IMR-90 (cell line): ENCODE measurements around the gene AUTS2. TPM values are rescaled to one million over a fixed set of nuclear protein-coding genes. Genes with fewer than 3 reads are reported as not detected.

ENCODE experiments used
- ATAC-seq: fragments of 200-7000 bp; cut with Tn5 transposase; 2 replicates; pipeline ENCODE4 v1.9.1; 2020; ENCODE audit warnings: low read depth, mild to moderate bottlenecking, moderate library complexity
- BruUV-seq: library from RNA; stranded (reverse); fragments of 400-500 nt; replicated peaks from 2 replicates; lab custom pipeline; 2021; lab: Mats Ljungman, UMichigan
- CTCF ChIA-PET: fragments of 300-600 bp; formaldehyde crosslinking; extraction: SDS; loops from one replicate; lab custom pipeline; 2021; ENCODE audit warnings: antibody characterized with exemption; lab: Yijun Ruan, JAX
- POLR2A ChIA-PET: fragments of 300-600 bp; sonication (Branson Sonifier 250); formaldehyde crosslinking; loops from one replicate; lab custom pipeline; 2022; ENCODE audit warnings: antibody characterized with exemption; ENCODE audit not compliant: unreplicated experiment; lab: Charles Lee
- DNase-seq: peaks from one replicate; pipeline ENCODE4 v3.0.0; 2013
- H2AFZ ChIP-seq: replicated peaks from 2 replicates; pipeline ENCODE3; 2013; ENCODE audit warnings: low read length, mild to moderate bottlenecking; ENCODE audit not compliant: poor library complexity
- H2AK5ac ChIP-seq: 2 replicates; pipeline ENCODE4 v1.6.1; 2013; ENCODE audit warnings: low read depth, low read length, inconsistent platforms
- H2AK9ac ChIP-seq: replicated peaks from 2 replicates; pipeline ENCODE3; 2013; ENCODE audit warnings: mild to moderate bottlenecking, low read depth, low read length, moderate library complexity; ENCODE audit not compliant: poor library complexity
- H2BK120ac ChIP-seq: 2 replicates; pipeline ENCODE4 v1.6.1; 2013; ENCODE audit warnings: low read depth, low read length, inconsistent platforms
- H2BK15ac ChIP-seq: 3 replicates; pipeline ENCODE4 v1.6.1; 2013; ENCODE audit warnings: low read depth, low read length, inconsistent platforms
- H2BK20ac ChIP-seq: 2 replicates; pipeline ENCODE4 v1.6.1; 2013; ENCODE audit warnings: low read depth, mild to moderate bottlenecking, inconsistent platforms, low read length, moderate library complexity
- H2BK5ac ChIP-seq: 2 replicates; pipeline ENCODE4 v1.6.1; 2013; ENCODE audit warnings: mild to moderate bottlenecking, low read depth, low read length, inconsistent platforms; ENCODE audit not compliant: poor library complexity, severe bottlenecking
- H3K14ac ChIP-seq: replicated peaks from 2 replicates; pipeline ENCODE4 v1.6.1; 2013; ENCODE audit warnings: low read depth, low read length, inconsistent platforms
- H3K18ac ChIP-seq: 2 replicates; pipeline ENCODE4 v1.6.1; 2013; ENCODE audit warnings: low read depth, low read length, control low read depth
- H3K23ac ChIP-seq: 2 replicates; pipeline ENCODE4 v1.6.1; 2013; ENCODE audit warnings: low read depth, low read length, inconsistent platforms
- H3K27ac ChIP-seq: 2 replicates; pipeline ENCODE4 v1.5.1; 2013; ENCODE audit warnings: mild to moderate bottlenecking, control low read depth, low read length; ENCODE audit not compliant: insufficient read depth
- H3K27me3 ChIP-seq: 2 replicates; pipeline ENCODE4 v1.6.1; 2013; ENCODE audit warnings: low read length; ENCODE audit not compliant: control insufficient read depth, insufficient read depth
- H3K36me3 ChIP-seq: 2 replicates; pipeline ENCODE4 v1.6.1; 2013; ENCODE audit warnings: low read length, mixed read lengths; ENCODE audit not compliant: control insufficient read depth, insufficient read depth
- H3K4ac ChIP-seq: 2 replicates; pipeline ENCODE4 v1.6.1; 2013; ENCODE audit warnings: low read depth, low read length, inconsistent platforms
- H3K4me1 ChIP-seq: 2 replicates; pipeline ENCODE4 v1.6.1; 2013; ENCODE audit warnings: low read length, mixed read lengths; ENCODE audit not compliant: control insufficient read depth, insufficient read depth
- H3K4me2 ChIP-seq: 2 replicates; pipeline ENCODE4 v1.6.1; 2013; ENCODE audit warnings: low read depth, mild to moderate bottlenecking, control low read depth, low read length, moderate library complexity
- H3K4me3 ChIP-seq: 2 replicates; pipeline ENCODE4 v1.5.1; 2013; ENCODE audit warnings: low read depth, mild to moderate bottlenecking, control low read depth, low read length, moderate library complexity; ENCODE audit not compliant: insufficient read depth
- H3K56ac ChIP-seq: 2 replicates; pipeline ENCODE4 v1.6.1; 2013; ENCODE audit warnings: low read length, inconsistent platforms; ENCODE audit not compliant: insufficient read depth; ENCODE audit errors: extremely low read depth
- H3K79me1 ChIP-seq, 2 experiments: 2 replicates each; pipeline ENCODE4 v1.6.1; 2013; ENCODE audit warnings: low read length in 2 of 2, inconsistent platforms in 1 of 2, low read depth in 1 of 2
- H3K9ac ChIP-seq: 2 replicates; pipeline ENCODE4 v1.6.1; 2013; ENCODE audit warnings: low read depth, low read length, control low read depth
- H3K9me1 ChIP-seq: 2 replicates; pipeline ENCODE4 v1.6.1; 2013; ENCODE audit warnings: low read length, inconsistent platforms; ENCODE audit not compliant: insufficient read depth
- H3K9me3 ChIP-seq: 2 replicates; pipeline ENCODE4 v1.6.1; 2013; ENCODE audit warnings: low read length; ENCODE audit not compliant: control insufficient read depth, insufficient read depth
- H4K20me1 ChIP-seq: 2 replicates; pipeline ENCODE4 v1.6.1; 2013; ENCODE audit warnings: low read length, inconsistent platforms; ENCODE audit not compliant: insufficient read depth
- H4K5ac ChIP-seq: 2 replicates; pipeline ENCODE4 v1.6.1; 2013; ENCODE audit warnings: mild to moderate bottlenecking, low read depth, low read length, control low read depth
- H4K8ac ChIP-seq, 2 experiments: 2 replicates each; pipeline ENCODE4 v1.6.1; 2013; ENCODE audit warnings: low read depth in 2 of 2, low read length in 2 of 2, control low read depth in 1 of 2, inconsistent platforms in 1 of 2
- H4K91ac ChIP-seq: 2 replicates; pipeline ENCODE4 v1.6.1; 2013; ENCODE audit warnings: low read depth, low read length, inconsistent platforms; ENCODE audit not compliant: insufficient read depth
- NFE2L2 ChIP-seq: fragments of 150-350 bp; IDR thresholded peaks from 2 replicates; pipeline ENCODE4 v1.6.1; 2016; ENCODE audit warnings: low read depth, mild to moderate bottlenecking, low read length
- POLR2A ChIP-seq: IDR thresholded peaks from 2 replicates; pipeline ENCODE4 v1.6.1; 2012; ENCODE audit warnings: mild to moderate bottlenecking, low read depth, low read length
- USF2 ChIP-seq: fragments of 150-350 bp; IDR thresholded peaks from 2 replicates; pipeline ENCODE4 v1.6.1; 2017; ENCODE audit warnings: mild to moderate bottlenecking, antibody characterized with exemption, low read length, low read depth
- WGBS, 2 experiments: methylation state at CpG; one replicate each; pipeline versions ENCODE4 v1.1.5 to v1.1.7; 2013; ENCODE audit warnings: missing lambda C conversion rate in 2 of 2; ENCODE audit not compliant: insufficient read length in 1 of 2; ENCODE audit errors: extremely low coverage in 2 of 2; 5-methylcytosine and 5-hydroxymethylcytosine counted together
- dilution Hi-C: fragments of 300-500 bp; cut with HindIII; formaldehyde crosslinking; loops from one replicate; pipeline ENCODE4 v1.14.3; 2018; ENCODE audit warnings: low sequenced_read_pairs; ENCODE audit not compliant: unreplicated experiment
- in situ Hi-C: fragments of 300-500 bp; cut with MboI; formaldehyde crosslinking; loops from 3 replicates; pipeline ENCODE4 v1.14.3; 2019; ENCODE audit warnings: low sequenced_read_pairs, inconsistent platforms, mixed read lengths
- intact Hi-C: fragments of 100-400 bp; cut with micrococcal nuclease; formaldehyde crosslinking; loops from 2 replicates; pipeline ENCODE4 v1.10.0; 2022
- polyA plus RNA-seq, 3 experiments: library from polyadenylated mRNA; depleted of rRNA; stranded (reverse); fragments of >200 nt; gene quantifications; 2 replicates each; pipeline ENCODE4 v1.2.3, GENCODE V29; 2012; ENCODE audit warnings: low replicate concordance in 1 of 3
- total RNA-seq: library from RNA; depleted of rRNA; stranded (reverse); fragments of >200 nt; gene quantifications from 2 replicates; pipeline ENCODE4 v1.2.3, GENCODE V29; 2012

AUTS2 gene
- total and polyA plus RNA-seq, 2 of the 4 experiments (the other 2 are of a cell fraction) = 0.90 to 3.0 TPM

GRCh38 chr7:70301673-70302185 is 703.5 kb downstream of the AUTS2 start:
- CTCF ChIA-PET = interaction anchor here (0.7 kb wide), 1 partner anchor 29 kb away, joined by 3 read pairs; no protein-coding TSS in a partner anchor
- Histone ChIP-seq H3K56ac (no peak overlapping the region), H2AK9ac (no peak overlapping the region), H4K5ac (no peak overlapping the region), H4K91ac (no peak overlapping the region), H3K36me3 (no peaks in the 10 kb centered on the region), H3K9me3 (0 out of 2 replicates have a peak, but pooled peaks cover 2% of the 10 kb centered on the region), H2BK120ac (no peak overlapping the region), H3K4ac (no peak overlapping the region), H2AFZ (no peak overlapping the region), H3K9ac (no peak overlapping the region), H3K9me1 (no peaks in the 10 kb centered on the region), H4K8ac (no peak overlapping the region), H3K14ac (no peak overlapping the region), H3K27me3 (no peaks in the 10 kb centered on the region), H3K27ac (no peak overlapping the region), H3K4me1 (no peaks in the 10 kb centered on the region), H3K23ac (no peak overlapping the region), H2BK15ac (no peak overlapping the region), H3K79me1 (no peaks in the 10 kb centered on the region), H3K4me3 (no peak overlapping the region), H2BK5ac (no peak overlapping the region), H4K20me1 (no peaks in the 10 kb centered on the region), H2BK20ac (no peak overlapping the region), H3K4me2 (no peak overlapping the region), H3K18ac (no peak overlapping the region), H2AK5ac (no peak overlapping the region)
- dilution Hi-C loops = no loop called here
- POLR2A ChIA-PET = no interaction called here
- WGBS, 2 experiments = 60% methylated on average over 1 of the region's 6 CpGs; no CpG with 5 or more reads in 1 of the 2 experiments
- intact Hi-C loops = no loop called here
- ATAC-seq (no peak), DNase-seq (no peak)
- in situ Hi-C loops = no loop called here
- no TSS peak for BruUV-seq
- TF ChIP-seq POLR2A = no peak
- TF ChIP-seq USF2 = no peak
- TF ChIP-seq NFE2L2 = no peak
